Stimulated activated CD4-positive, alpha-beta T cell treated with anti-CD3 and anti-CD28 coated beads, Interleukin-2, amount 100 ng/mL, for 48 hours (primary cell): ENCODE results near the gene EDEM2.
"Not testable (repeated sequence)": the region's sequence is repeated elsewhere in the genome, so short reads cannot be mapped to it uniquely, and the experiment has no call there.

Experiments
- DNase-seq, 2 donors: peaks; one replicate each; pipeline ENCODE4 v3.0.0-alpha.2; 2020

Gene EDEM2

GRCh38 chr20:35085477-35086225, 61.5 kb downstream of the EDEM2 start:
- no peak for DNase-seq

GRCh38 chr20:35084998-35085397, 62.1 kb downstream of the EDEM2 start:
- DNase-seq, result no peak

GRCh38 chr20:35080348-35080642, 66.8 kb downstream of the EDEM2 start:
- not testable (repeated sequence) for DNase-seq

DNA sequence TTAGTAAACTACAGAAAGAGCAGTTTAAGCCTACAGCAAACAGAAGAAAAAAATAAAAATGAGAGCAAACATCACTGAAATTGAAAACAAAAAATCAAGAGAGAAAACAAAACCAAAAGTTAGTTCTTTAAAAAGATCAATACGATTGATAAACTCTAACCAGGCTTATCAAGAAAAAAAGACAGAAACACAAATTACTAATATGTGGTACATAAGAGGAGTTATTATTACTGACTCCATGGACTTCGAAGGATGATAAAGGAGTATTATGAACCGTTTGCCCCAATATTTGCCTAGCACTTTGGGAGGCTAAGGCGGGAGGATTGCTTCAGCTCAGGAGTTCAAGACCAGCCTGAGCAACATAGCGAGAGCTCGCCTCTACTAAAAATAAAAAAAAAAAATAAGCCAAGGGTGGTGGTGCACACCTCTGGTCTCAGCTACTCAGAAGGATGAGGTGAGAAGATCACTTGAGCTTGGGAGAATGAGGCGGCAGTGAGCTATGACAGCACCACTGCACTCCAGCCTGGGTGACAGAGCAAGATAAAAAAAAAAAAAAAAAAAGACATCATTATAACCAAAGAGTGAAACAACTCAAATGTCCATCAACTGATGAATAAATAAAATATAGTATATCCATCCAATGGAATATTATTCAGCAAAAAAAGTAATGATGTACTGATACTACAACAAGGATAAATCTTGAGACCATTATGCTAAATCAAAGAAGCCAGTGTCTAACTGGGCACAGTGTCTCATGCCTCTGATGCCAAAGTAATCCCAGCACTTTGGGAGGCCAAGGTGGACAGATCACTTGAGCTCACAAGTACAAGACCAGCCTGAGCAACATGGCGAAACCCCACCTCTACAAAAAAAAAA, 67.4 kb downstream of the EDEM2 start:
- no peak for DNase-seq

DNA sequence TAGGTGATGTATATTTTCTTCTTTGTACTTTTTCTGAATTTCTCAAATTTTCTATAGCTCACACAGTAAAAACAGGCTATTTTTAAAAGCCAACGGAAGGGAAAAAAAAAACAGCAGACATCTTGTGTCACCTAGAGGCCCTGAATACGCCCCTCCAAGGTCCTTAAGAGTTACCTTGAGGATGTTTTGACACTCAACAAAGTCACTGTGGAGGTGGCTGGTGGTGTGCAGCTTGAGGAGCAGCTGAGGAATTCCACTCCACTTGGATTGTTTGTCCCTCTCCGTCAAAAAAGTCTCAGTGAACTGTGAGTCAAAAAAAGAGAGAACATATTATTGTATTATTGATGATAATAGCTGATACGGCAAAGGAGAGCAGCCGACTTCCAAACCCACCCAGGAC, 69.3 kb downstream of the EDEM2 start:
- no peak for DNase-seq

GRCh38 chr20:35077341-35077740, 69.8 kb downstream of the EDEM2 start:
- no peak for DNase-seq

- DNase-seq, result not testable (repeated sequence)
Measured at GRCh38 chr20:35071436-35072153, 75.5 kb downstream of the EDEM2 start.

GRCh38 chr20:35066194-35066593, 80.9 kb downstream of the EDEM2 start:
- DNase-seq, result no peak
